HG02642 (cell line): ENCODE results near the gene POLR2L.

Source experiments
- ATAC-seq: cut with Tn5 transposase; IDR thresholded peaks from one replicate; pipeline ENCODE4 v1.9.1; 2021; ENCODE audit warnings: mild to moderate bottlenecking; ENCODE audit not compliant: unreplicated experiment, poor library complexity

The POLR2L gene

GRCh38 chr11:798093-798713, 44.1 kb downstream of the POLR2L start, which contains the start of gene SLC25A22:
TSS of gene SLC25A22 (minus strand) at chr11:798281. CDS start at chr11:795006, 3,275 bp downstream.
- ATAC-seq = peak; percentile 70

GRCh38 chr11:797296-798092, 44.8 kb downstream of the POLR2L start:
- ATAC-seq = peak; percentile 42

- no peak for ATAC-seq
Observed at GRCh38 chr11:796565-797295, 45.6 kb downstream of the POLR2L start.

GRCh38 chr11:795634-796564, 46.4 kb downstream of the POLR2L start:
- peak; percentile 26 for ATAC-seq

- ATAC-seq = no peak
Observed at GRCh38 chr11:794766-795633, 47.3 kb downstream of the POLR2L start.

- no peak for ATAC-seq
Observed at GRCh38 chr11:794013-794765, 48.1 kb downstream of the POLR2L start.

GRCh38 chr11:793556-793955, 48.8 kb downstream of the POLR2L start:
- no peak for ATAC-seq

- no peak for ATAC-seq
Observed at GRCh38 chr11:792873-793272, 49.5 kb downstream of the POLR2L start.

- ATAC-seq = no peak
Observed at GRCh38 chr11:792535-792821, 49.9 kb downstream of the POLR2L start.

GRCh38 chr11:791658-792534, 50.4 kb downstream of the POLR2L start:
- ATAC-seq = no peak

- no peak for ATAC-seq
Observed at GRCh38 chr11:790721-791564, 51.4 kb downstream of the POLR2L start.

- no peak for ATAC-seq
Observed at GRCh38 chr11:789943-790342, 52.4 kb downstream of the POLR2L start, which contains the start of gene CEND1. TSS of gene CEND1 (minus strand) at chr11:790090. CDS start at chr11:788576, 1,514 bp downstream.
